Psoas muscle (tissue), 8 donors: Measurements from ENCODE around the gene PRND. TPM values are rescaled to one million over a fixed set of nuclear protein-coding genes. Genes with fewer than 3 reads are reported as not detected.

Experiments used
- ATAC-seq, 4 donors: fragments of 200-7000 bp; cut with Tn5 transposase; one replicate each; pipeline ENCODE4 v1.9.1; 2020; ENCODE audit warnings: moderate library complexity in 3 of 4, mild to moderate bottlenecking in 2 of 4
- DNase-seq, 2 donors: peaks; one replicate each; pipeline ENCODE4 v3.0.0-alpha.2; 2020
- H3K27ac ChIP-seq: fragments of 200-600 bp; one replicate; pipeline ENCODE4 v1.8.0; 2022
- H3K27me3 ChIP-seq, 3 donors: fragments of 200-600 bp in 1 of 3; one replicate each; pipeline versions ENCODE4 v1.6.1 to v1.8.0; 2013 to 2022; ENCODE audit warnings: low read length in 2 of 3, mild to moderate bottlenecking in 2 of 3, moderate library complexity in 1 of 3; ENCODE audit not compliant: insufficient read depth in 3 of 3
- H3K36me3 ChIP-seq, 2 donors: fragments of 200-600 bp in 1 of 2; one replicate each; pipeline versions ENCODE4 v1.6.1 to v1.8.0; 2013 to 2022; ENCODE audit warnings: low read depth in 1 of 2, mild to moderate bottlenecking in 1 of 2, moderate library complexity in 1 of 2; ENCODE audit not compliant: insufficient read depth in 1 of 2
- H3K4me1 ChIP-seq: fragments of 200-600 bp; one replicate; pipeline ENCODE4 v1.8.0; 2022
- H3K4me3 ChIP-seq: fragments of 200-600 bp; one replicate; pipeline ENCODE4 v1.8.0; 2022; ENCODE audit warnings: mild to moderate bottlenecking
- H3K9me3 ChIP-seq: fragments of 200-600 bp; one replicate; pipeline ENCODE4 v1.8.0; 2022
- WGBS, 3 donors: extraction: QIAGEN DNeasy Blood & Tissue Kit; methylation state at CpG; one replicate each; pipeline versions ENCODE4 v1.1.6 to v1.1.7; 2013; 5-methylcytosine and 5-hydroxymethylcytosine counted together
- intact Hi-C, 2 donors: fragments of 100-400 bp; cut with DNase I; formaldehyde crosslinking; loops; one replicate each; pipeline versions ENCODE4 v1.11.0 to v1.14.2; 2022
- polyA plus RNA-seq, 3 donors: library from polyadenylated mRNA; stranded (reverse); fragments of 200-250 nt; gene quantifications; one replicate each; pipeline ENCODE4 v1.2.3, GENCODE V29; 2013
- total RNA-seq, 4 donors: library from RNA; stranded (reverse); fragmentation: NEBNext Ultra II Directional in 2 of 4; extraction: Animal tissue kit (Norgen Biotek cat#: 25700) in 2 of 4; gene quantifications; one replicate each; pipeline versions ENCODE4 v1.2.1 to v1.2.4, GENCODE V29; 2021 to 2023
- TF ChIP-seq, protein P1 (sequence below): fragments of 200-600 bp; IDR thresholded peaks from one replicate; pipeline ENCODE4 v1.8.0; 2022; ENCODE audit warnings: antibody characterized with exemption
- donor health status: healthy with polysubstance abuse.
- donor health status: DM: no; HTN: no; CAD: no; lungs with moderate emphysema.
- donor health status: Bipolar disorder and iron deficiency.
- donor health status: healthy.
- donor health status: DM: yes; HTN: yes; CAD: no.
- donor health status: DM: no; HTN: no; CAD: no.
- donor health status: DM: no; HTN: no; CAD: no.
- donor health status: DM: yes; HTN: yes; CAD: no.

PRND gene
- total and polyA plus RNA-seq, 7 donors: not detected

DNA sequence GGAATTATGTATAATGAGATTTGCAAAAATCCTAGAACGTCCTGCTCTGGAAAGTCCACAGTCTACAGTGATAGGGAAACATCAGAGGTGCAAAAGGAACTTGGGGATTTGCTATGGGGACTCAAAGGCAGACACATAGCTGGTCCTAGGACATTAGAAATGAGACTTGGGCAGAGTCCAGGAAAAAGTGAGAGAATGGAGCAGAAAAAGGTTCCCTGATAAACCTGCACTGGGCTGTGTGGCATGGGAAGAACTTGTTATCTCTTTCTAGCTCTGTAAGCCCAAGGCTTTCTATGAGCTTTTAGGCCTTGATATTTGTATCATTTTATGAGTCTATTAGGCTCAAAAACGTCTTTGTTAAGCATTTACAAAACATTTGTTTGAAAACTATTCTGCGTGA lies 15.2 kb downstream of the PRND start:
- WGBS, 3 donors: 59 to 69% (median 60%) methylated on average over 3 of the region's 3 CpGs
- TF ChIP-seq, protein P1, sequence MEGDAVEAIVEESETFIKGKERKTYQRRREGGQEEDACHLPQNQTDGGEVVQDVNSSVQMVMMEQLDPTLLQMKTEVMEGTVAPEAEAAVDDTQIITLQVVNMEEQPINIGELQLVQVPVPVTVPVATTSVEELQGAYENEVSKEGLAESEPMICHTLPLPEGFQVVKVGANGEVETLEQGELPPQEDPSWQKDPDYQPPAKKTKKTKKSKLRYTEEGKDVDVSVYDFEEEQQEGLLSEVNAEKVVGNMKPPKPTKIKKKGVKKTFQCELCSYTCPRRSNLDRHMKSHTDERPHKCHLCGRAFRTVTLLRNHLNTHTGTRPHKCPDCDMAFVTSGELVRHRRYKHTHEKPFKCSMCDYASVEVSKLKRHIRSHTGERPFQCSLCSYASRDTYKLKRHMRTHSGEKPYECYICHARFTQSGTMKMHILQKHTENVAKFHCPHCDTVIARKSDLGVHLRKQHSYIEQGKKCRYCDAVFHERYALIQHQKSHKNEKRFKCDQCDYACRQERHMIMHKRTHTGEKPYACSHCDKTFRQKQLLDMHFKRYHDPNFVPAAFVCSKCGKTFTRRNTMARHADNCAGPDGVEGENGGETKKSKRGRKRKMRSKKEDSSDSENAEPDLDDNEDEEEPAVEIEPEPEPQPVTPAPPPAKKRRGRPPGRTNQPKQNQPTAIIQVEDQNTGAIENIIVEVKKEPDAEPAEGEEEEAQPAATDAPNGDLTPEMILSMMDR: no peak
- intact Hi-C loops: no loop called here
- no peak overlapping the region for H3K27ac ChIP-seq
- H3K4me3 ChIP-seq: no peak overlapping the region
- no peaks in the 10 kb centered on the region for H3K9me3 ChIP-seq
- DNase-seq: no peak
- ATAC-seq: no peak
- H3K27me3 ChIP-seq: no peaks in the 10 kb centered on the region
- H3K4me1 ChIP-seq: no peaks in the 10 kb centered on the region
- H3K36me3 ChIP-seq: no peaks in the 10 kb centered on the region

DNA sequence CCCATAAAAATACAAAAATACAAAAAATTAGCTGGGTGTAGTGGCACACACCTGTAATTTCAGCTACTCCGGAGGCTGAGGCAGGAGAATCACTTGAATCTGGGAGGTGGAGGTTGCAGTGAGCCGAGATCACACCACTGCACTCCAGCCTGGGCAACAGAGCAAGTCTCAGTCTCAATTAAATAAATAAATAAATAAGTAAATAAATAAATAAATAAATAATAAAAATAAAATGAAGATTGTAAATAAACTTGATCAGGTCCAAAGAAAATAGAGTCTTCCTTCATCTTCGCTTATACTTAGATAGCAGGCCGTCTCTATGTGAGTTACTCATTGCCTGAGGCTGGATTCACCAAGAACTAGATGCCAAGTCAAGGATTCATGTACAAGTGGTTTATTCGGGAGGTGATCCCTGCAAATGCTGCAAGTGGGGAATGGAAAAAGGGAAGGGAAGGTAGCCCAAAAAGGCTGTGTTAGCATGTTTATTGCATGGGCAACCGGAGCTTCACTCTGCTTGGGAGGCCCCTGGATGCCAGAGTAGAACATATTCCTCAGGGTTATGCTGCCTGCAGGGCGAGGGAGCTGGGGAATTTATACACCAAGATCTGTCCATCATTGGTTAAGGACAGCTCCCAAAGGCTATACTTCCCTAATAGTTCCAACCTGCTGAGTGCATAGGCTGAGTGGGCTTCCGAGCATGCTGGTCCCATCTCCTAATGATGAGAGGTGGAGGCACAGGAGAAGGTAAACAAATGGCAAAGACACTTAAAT lies 16.3 kb downstream of the PRND start:
- WGBS, 3 donors: 90 to 97% (median 96%) methylated on average over 8 of the region's 8 CpGs
- H3K36me3 ChIP-seq: no peaks in the 10 kb centered on the region
- no peaks in the 10 kb centered on the region for H3K27me3 ChIP-seq
- H3K9me3 ChIP-seq: no peaks in the 10 kb centered on the region
- no peaks in the 10 kb centered on the region for H3K4me1 ChIP-seq
- intact Hi-C loops: no loop called here
- no peak overlapping the region for H3K27ac ChIP-seq
- DNase-seq (no peak), ATAC-seq (no peak)
- H3K4me3 ChIP-seq: no peak overlapping the region
- TF ChIP-seq, protein P1: no peak

DNA sequence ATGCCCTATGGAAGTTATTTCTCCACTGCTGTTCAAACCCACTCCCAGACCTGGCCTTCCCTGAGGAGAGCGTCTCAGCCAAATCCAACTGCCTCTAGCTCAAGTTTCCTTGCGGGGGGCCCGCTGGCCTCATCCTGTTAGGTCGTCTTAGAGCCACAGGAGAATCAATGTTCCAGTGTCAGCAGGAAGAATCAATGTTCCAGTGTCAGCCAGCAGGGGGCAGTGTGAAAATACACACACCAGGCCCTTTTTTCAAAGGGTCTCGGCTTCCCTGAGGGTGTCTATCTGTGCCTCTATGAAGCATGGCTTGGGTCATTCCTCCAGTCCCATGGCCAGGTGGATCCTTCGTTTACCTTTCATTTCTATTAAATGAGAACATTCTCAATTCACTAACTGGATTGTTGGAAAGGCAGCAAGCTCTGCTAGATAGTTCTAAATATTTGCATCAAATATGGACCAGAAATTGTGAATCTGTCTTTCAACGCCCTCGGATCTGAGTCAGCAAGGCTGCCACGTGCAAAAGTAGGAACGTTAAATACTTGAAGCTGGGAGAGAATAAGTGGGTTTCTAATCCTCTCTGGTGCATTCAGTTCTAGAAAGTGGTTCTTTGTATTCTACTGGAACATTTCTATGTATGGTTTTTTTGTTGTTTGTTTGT lies 19.2 kb downstream of the PRND start:
- H3K9me3 ChIP-seq: no peaks in the 10 kb centered on the region
- H3K27ac ChIP-seq: no peak overlapping the region
- no peak overlapping the region for H3K4me3 ChIP-seq
- intact Hi-C loops: no loop called here
- H3K4me1 ChIP-seq: no peaks in the 10 kb centered on the region
- no peak for ATAC-seq
- peak in 1 of 2 donors; percentile 31 for DNase-seq
- H3K27me3 ChIP-seq: no peaks in the 10 kb centered on the region
- H3K36me3 ChIP-seq: no peaks in the 10 kb centered on the region
- 32 to 38% (median 38%) methylated on average over 10 of the region's 10 CpGs for WGBS, 3 donors
- TF ChIP-seq, protein P1: peak; percentile 53

DNA sequence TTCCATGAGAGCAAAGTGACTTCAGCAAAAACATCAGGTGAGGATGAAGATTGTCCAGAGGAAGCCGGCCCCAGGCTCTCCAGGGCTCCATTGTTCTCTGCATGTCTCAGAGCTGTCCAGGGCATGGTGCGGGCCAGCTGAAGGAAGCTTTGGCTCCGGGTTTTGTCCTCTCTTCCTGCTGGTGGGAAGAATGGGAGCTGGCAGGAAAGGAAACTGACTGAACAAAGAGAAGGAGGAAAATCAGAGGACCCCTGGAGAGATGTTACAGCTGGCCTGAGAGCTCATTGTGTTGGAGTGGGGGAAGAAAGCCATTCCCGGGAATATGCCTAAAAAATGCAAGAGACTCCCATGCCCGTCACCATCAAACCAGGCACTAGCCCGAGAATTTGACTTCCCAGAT lies 27.1 kb downstream of the PRND start:
- Histone ChIP-seq H3K27me3 (peaks cover 0 to 3% (median 3%) of the 10 kb centered on the region in 3 donors), H3K9me3 (peaks cover 6% of the 10 kb centered on the region), H3K27ac (no peak overlapping the region), H3K36me3 (no peaks in the 10 kb centered on the region), H3K4me3 (no peak overlapping the region), H3K4me1 (no peaks in the 10 kb centered on the region)
- WGBS, 3 donors: 38 to 44% (median 39%) methylated on average over 6 of the region's 6 CpGs
- DNase-seq (no peak), ATAC-seq (no peak)
- TF ChIP-seq, protein P1: no peak
- intact Hi-C loops: no loop called here
